Transverse colon (tissue), 4 donors: ENCODE data around the gene UBE2C. TPM values are rescaled to one million over a fixed set of nuclear protein-coding genes. Genes with fewer than 3 reads are reported as not detected.

Source experiments
- DNase-seq: peaks from one replicate; pipeline ENCODE4 v3.0.0-alpha.2; 2019
- H3K27ac ChIP-seq, 4 donors: fragments of 200-600 bp; sonication (generic); 2 replicates each; pipeline ENCODE4 v1.5.1; 2016 to 2018; ENCODE audit warnings: inconsistent platforms in 4 of 4
- H3K27me3 ChIP-seq: fragments of 200-600 bp; sonication (generic); 2 replicates; pipeline ENCODE4 v1.5.1; 2017; ENCODE audit warnings: inconsistent platforms
- H3K36me3 ChIP-seq, 4 donors: fragments of 200-600 bp; sonication (generic); 2 replicates each; pipeline ENCODE4 v1.5.1; 2017 to 2019; ENCODE audit warnings: inconsistent platforms in 4 of 4
- H3K4me1 ChIP-seq, 4 donors: fragments of 200-600 bp; sonication (generic); 2 replicates each; pipeline ENCODE4 v1.5.1; 2017 to 2020; ENCODE audit warnings: inconsistent platforms in 4 of 4
- H3K4me3 ChIP-seq, 4 donors: fragments of 200-600 bp; sonication (generic); 1 replicate in 1 of 4; 2 replicates in 3 of 4; pipeline versions ENCODE4 v1.5.1 to v1.6.1; 2017 to 2019; ENCODE audit warnings: inconsistent platforms in 4 of 4
- H3K9me3 ChIP-seq, 2 donors: fragments of 200-600 bp; sonication (generic); 2 replicates each; pipeline ENCODE4 v1.5.1; 2017 to 2019; ENCODE audit warnings: inconsistent platforms in 2 of 2
- EP300 ChIP-seq: sonication (generic); formaldehyde crosslinking; IDR thresholded peaks from one replicate; pipeline ENCODE4 v1.6.1; 2017; ENCODE audit warnings: antibody characterized with exemption, low read depth
- POLR2A ChIP-seq: fragments of 450-650 bp; IDR thresholded peaks from one replicate; pipeline ENCODE4 v1.6.1; 2016; ENCODE audit warnings: antibody characterized with exemption, mild to moderate bottlenecking, moderate library complexity
- POLR2AphosphoS5 ChIP-seq, 3 donors: sonication (generic); formaldehyde crosslinking; IDR thresholded peaks; one replicate each; pipeline ENCODE4 v1.6.1; 2016; ENCODE audit warnings: antibody characterized with exemption in 3 of 3
- WGBS, 2 donors: methylation state at CpG; one replicate each; pipeline ENCODE4 v1.1.5; 2018; ENCODE audit warnings: low coverage in 1 of 2; 5-methylcytosine and 5-hydroxymethylcytosine counted together
- in situ Hi-C, 4 donors: fragments of 200-750 bp; cut with MboI; loops; one replicate each; pipeline versions ENCODE4 v1.15.0 to v1.15.1; 2017; ENCODE audit warnings: low sequenced_read_pairs in 3 of 4, low pct_ligation_motif_present in 1 of 4, low pct_unique_long_range_greater_than_20kb in 1 of 4
- intact Hi-C: fragments of 100-400 bp; cut with DNase I; formaldehyde crosslinking; loops from one replicate; pipeline ENCODE4 v1.15.1; 2023; ENCODE audit warnings: low total_unique reads
- total RNA-seq, 4 donors: library from RNA; depleted of rRNA; stranded (reverse); fragments of >200 nt; gene quantifications; one replicate each; pipeline ENCODE4 v1.1.0, GENCODE V29; 2016
- TF ChIP-seq, protein P1 (sequence below), 5 experiments: fragments of 200-600 bp in 3 of 5; fragments of 450-650 bp in 2 of 5; sonication (generic) in 3 of 5; IDR thresholded peaks; 1 replicate in 2 of 5; 2 replicates in 3 of 5; pipeline ENCODE4 v1.5.1; 2016 to 2017; ENCODE audit warnings: antibody characterized with exemption in 5 of 5, inconsistent platforms in 3 of 5, mild to moderate bottlenecking in 2 of 5, moderate library complexity in 1 of 5

UBE2C gene
- total RNA-seq, 4 donors from 2014 or later, result 2.7 to 27.1 (median 6.9) TPM

DNA sequence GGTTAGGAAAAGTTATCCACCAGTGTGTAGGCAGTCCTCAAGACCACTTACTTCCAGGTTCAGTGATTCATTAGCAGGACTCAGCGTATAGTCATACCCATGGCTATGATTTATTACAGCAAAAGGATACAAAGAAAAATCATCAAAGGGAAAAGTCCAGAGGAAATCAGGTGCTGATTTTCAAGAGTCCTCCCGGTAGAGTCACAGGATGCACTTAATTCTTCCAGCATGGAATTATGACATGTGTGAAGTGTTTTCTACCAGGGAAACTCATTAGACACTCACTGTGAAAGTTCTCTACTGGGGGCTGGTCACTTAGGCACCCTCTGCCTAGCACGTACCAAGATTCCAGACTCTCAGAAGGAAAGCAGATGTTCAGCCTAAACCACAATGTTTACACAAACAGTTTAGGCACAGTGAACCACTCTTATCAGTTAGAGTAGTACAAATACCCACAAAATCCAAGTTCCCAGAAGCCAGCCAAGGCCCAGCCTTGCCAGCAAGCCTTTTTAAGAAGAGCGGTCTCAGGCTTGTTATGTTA lies 31.0 kb upstream of the UBE2C start:
- 31 to 32% methylated on average over 2 to 4 of the region's 4 CpGs for WGBS, 2 donors
- Histone ChIP-seq H3K4me3 (no peak overlapping the region), H3K36me3 (no peaks in the 10 kb centered on the region), H3K4me1 (peaks cover 55 to 78% (median 70%) of the 10 kb centered on the region in 4 donors), H3K9me3 (no peaks in the 10 kb centered on the region), H3K27ac (peak overlapping the region; percentile 88 to 94 (median 93)), H3K27me3 (no peaks in the 10 kb centered on the region)
- intact Hi-C loops (no loop called here), in situ Hi-C loops (no loop called here)
- peak; percentile 18 for DNase-seq
- peak; percentile 32 to 60 (median 32) for TF ChIP-seq POLR2AphosphoS5 (IDR thresholded peaks at IDR 0.05)
- no peak for TF ChIP-seq EP300

DNA sequence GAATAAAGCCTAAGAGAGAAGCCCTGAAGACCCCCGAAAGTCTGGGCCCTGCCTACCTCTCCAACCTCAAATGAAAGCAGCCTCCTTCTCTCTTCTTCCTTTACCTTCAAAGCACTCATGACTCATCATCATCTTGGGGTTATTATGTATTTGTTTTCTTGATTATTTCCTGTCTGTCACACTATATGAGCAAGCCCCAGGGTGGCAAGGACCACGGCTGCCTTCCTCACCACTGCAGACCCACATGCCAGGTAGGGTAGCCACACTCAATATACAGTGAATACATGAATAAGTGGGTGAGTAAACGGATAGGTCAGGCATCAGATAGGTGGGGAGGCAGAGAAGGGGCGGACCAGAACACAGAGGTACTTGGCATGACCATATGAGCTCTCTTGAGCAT lies 29.6 kb upstream of the UBE2C start:
- in situ Hi-C loops, result no loop called here
- Histone ChIP-seq H3K27me3 (no peaks in the 10 kb centered on the region), H3K4me3 (no peak overlapping the region), H3K36me3 (no peaks in the 10 kb centered on the region), H3K27ac (peak overlapping the region; percentile 88 to 94 (median 93)), H3K4me1 (peaks cover 50 to 70% (median 61%) of the 10 kb centered on the region in 4 donors), H3K9me3 (no peaks in the 10 kb centered on the region)
- DNase-seq, result no peak
- 33 to 55% methylated on average over 1 to 4 of the region's 4 CpGs for WGBS, 2 donors
- no peak for TF ChIP-seq POLR2AphosphoS5 (IDR thresholded peaks at IDR 0.05)
- no peak for TF ChIP-seq EP300
- TF ChIP-seq, protein P1, sequence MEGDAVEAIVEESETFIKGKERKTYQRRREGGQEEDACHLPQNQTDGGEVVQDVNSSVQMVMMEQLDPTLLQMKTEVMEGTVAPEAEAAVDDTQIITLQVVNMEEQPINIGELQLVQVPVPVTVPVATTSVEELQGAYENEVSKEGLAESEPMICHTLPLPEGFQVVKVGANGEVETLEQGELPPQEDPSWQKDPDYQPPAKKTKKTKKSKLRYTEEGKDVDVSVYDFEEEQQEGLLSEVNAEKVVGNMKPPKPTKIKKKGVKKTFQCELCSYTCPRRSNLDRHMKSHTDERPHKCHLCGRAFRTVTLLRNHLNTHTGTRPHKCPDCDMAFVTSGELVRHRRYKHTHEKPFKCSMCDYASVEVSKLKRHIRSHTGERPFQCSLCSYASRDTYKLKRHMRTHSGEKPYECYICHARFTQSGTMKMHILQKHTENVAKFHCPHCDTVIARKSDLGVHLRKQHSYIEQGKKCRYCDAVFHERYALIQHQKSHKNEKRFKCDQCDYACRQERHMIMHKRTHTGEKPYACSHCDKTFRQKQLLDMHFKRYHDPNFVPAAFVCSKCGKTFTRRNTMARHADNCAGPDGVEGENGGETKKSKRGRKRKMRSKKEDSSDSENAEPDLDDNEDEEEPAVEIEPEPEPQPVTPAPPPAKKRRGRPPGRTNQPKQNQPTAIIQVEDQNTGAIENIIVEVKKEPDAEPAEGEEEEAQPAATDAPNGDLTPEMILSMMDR (IDR thresholded peaks at IDR 0.05), result no peak
- no peak for TF ChIP-seq POLR2A
- intact Hi-C loops, result no loop called here

DNA sequence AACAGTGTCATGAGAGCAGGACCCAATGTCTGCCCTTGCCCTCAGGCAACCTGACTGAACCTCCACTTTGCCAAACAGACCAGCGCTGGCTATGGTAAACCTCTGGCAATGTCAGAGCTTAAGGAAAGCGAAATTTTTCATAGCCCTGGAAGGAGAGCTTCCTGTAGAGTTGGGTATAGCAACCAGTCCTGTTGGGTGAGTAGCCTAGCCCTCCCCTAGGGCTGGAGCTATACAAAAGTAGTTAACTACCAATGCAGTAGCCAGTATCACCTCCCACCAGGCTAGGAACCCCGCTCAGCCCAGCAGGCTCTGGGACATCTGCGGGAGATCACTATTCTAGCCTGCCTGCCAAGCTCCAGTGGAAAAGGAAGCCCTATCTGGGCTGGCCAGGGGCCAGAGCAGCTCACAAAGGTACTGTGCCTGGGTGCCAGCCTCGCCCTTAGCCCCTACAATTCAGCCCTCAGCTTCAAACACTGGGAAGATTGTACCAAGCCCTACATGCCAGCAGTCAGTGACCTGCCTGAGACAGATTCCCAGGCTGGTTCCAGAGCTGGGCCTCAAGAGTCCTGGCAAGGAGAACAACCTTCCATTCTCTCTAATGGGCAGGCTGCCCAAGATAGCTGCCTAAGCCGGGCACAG lies 28.7 kb upstream of the UBE2C start:
- Histone ChIP-seq H3K27ac (peak overlapping the region; percentile 52 to 94 (median 93)), H3K4me1 (peaks cover 45 to 61% (median 52%) of the 10 kb centered on the region in 4 donors), H3K36me3 (no peaks in the 10 kb centered on the region), H3K9me3 (no peaks in the 10 kb centered on the region), H3K27me3 (no peaks in the 10 kb centered on the region), H3K4me3 (no peak overlapping the region)
- DNase-seq, result peak; percentile 70
- intact Hi-C loops (no loop called here), in situ Hi-C loops (no loop called here)
- TF ChIP-seq POLR2A (no peak), EP300 (no peak), POLR2AphosphoS5 (IDR thresholded peaks at IDR 0.05) (no peak)
- TF ChIP-seq, protein P1 (IDR thresholded peaks at IDR 0.05), result no peak
- 53 to 60% methylated on average over 2 to 6 of the region's 6 CpGs for WGBS, 2 donors

DNA sequence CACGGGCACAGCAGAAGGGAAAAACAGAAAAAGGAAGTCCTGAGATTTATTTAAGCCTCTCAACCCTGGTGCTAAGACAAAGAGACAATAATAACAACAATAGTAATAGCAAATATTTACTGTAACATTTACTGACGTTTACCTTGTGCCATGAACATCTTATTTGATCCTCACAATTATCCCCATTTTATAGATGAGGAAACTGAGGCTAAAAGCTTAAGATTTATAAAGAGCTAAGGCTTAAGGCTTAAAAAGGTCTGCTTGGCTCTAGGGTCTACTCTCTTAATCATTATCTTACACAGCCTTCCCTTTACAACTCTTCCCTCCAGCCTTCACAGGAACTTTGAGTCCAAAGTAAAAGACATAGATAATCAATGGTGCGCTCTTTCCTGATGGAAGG lies 24.1 kb upstream of the UBE2C start:
- 57 to 77% methylated on average over 3 of the region's 3 CpGs for WGBS, 2 donors
- in situ Hi-C loops (no loop called here), intact Hi-C loops (no loop called here)
- no peaks in the 10 kb centered on the region for H3K9me3 ChIP-seq
- TF ChIP-seq, protein P1 (IDR thresholded peaks at IDR 0.05), result no peak
- TF ChIP-seq POLR2A (no peak), EP300 (no peak), POLR2AphosphoS5 (IDR thresholded peaks at IDR 0.05) (no peak)
- no peak for DNase-seq
- no peaks in the 10 kb centered on the region for H3K27me3 ChIP-seq
- no peak overlapping the region for H3K27ac ChIP-seq
- H3K4me3 ChIP-seq, result no peak overlapping the region
- H3K4me1 ChIP-seq, result peaks cover 17 to 30% (median 24%) of the 10 kb centered on the region in 4 donors
- H3K36me3 ChIP-seq, result no peaks in the 10 kb centered on the region
